GM19467 (cell line): Measurements from ENCODE around the gene STARD3.
"Not testable (repeated sequence)": the region's sequence is repeated elsewhere in the genome, so short reads cannot be mapped to it uniquely, and the experiment has no call there.

Experiments
- ATAC-seq: cut with Tn5 transposase; IDR thresholded peaks from one replicate; pipeline ENCODE4 v1.9.1; 2021; ENCODE audit warnings: mild to moderate bottlenecking, moderate library complexity; ENCODE audit not compliant: unreplicated experiment

Gene STARD3

GRCh38 chr17:39687101-39687545 lies 50.2 kb downstream of the STARD3 start:
- no peak for ATAC-seq

- peak; percentile 79 for ATAC-seq
Measured at GRCh38 chr17:39687546-39688474, 50.9 kb downstream of the STARD3 start, which contains the start of gene PGAP3. Gene PGAP3 (minus strand): TSS chr17:39688057. CDS start chr17:39688014, 43 bp downstream.

GRCh38 chr17:39688475-39688835 lies 51.5 kb downstream of the STARD3 start:
- ATAC-seq: no peak

- ATAC-seq: no peak
Measured at GRCh38 chr17:39688945-39689344, 52.0 kb downstream of the STARD3 start.

- no peak for ATAC-seq
Measured at GRCh38 chr17:39694593-39694992, 57.6 kb downstream of the STARD3 start.

GRCh38 chr17:39695089-39695474 lies 58.1 kb downstream of the STARD3 start:
- ATAC-seq: no peak

GRCh38 chr17:39696731-39697130 lies 59.8 kb downstream of the STARD3 start:
- ATAC-seq: no peak

GRCh38 chr17:39697961-39698360 lies 61.0 kb downstream of the STARD3 start:
- ATAC-seq: no peak

GRCh38 chr17:39699157-39699817 lies 62.3 kb downstream of the STARD3 start:
- not testable (repeated sequence) for ATAC-seq

- no peak for ATAC-seq
Measured at GRCh38 chr17:39699818-39700147, 62.8 kb downstream of the STARD3 start, which contains the start of gene ERBB2. Gene ERBB2 (plus strand): TSS chr17:39700064. CDS start chr17:39700239, 175 bp downstream.

GRCh38 chr17:39700148-39700987 lies 63.4 kb downstream of the STARD3 start:
- no peak for ATAC-seq

- no peak for ATAC-seq
Measured at GRCh38 chr17:39701012-39701783, 64.3 kb downstream of the STARD3 start.

GRCh38 chr17:39701784-39702422 lies 65.0 kb downstream of the STARD3 start:
- ATAC-seq: no peak

GRCh38 chr17:39702901-39703893 lies 66.3 kb downstream of the STARD3 start:
- no peak for ATAC-seq

GRCh38 chr17:39703913-39704312 lies 67.0 kb downstream of the STARD3 start:
- ATAC-seq: no peak

GRCh38 chr17:39704821-39705551 lies 68.0 kb downstream of the STARD3 start:
- ATAC-seq: no peak

- no peak for ATAC-seq
Measured at GRCh38 chr17:39705786-39706348, 68.9 kb downstream of the STARD3 start.

GRCh38 chr17:39706383-39706782 lies 69.4 kb downstream of the STARD3 start:
- ATAC-seq: no peak
